Prostate gland (tissue), 2 donors: ENCODE data around the gene RELCH. TPM values are rescaled to one million over a fixed set of nuclear protein-coding genes. Genes with fewer than 3 reads are reported as not detected.
A peak's percentile ranks its signal among the peaks of the same experiment; 100 is the strongest.

Experiments used
- DNase-seq: peaks from one replicate; pipeline ENCODE4 v3.0.0-alpha.2; 2019; ENCODE audit warnings: low spot score
- H3K27ac ChIP-seq, 2 donors: fragments of 200-600 bp; sonication (generic); 2 replicates each; pipeline ENCODE4 v1.5.1; 2017 to 2019
- H3K27me3 ChIP-seq: fragments of 200-600 bp; sonication (generic); replicated peaks from 2 replicates; pipeline ENCODE4 v1.5.1; 2019; ENCODE audit not compliant: insufficient read depth
- H3K36me3 ChIP-seq, 2 donors: fragments of 200-600 bp; sonication (generic); 1 replicate in 1 of 2; 2 replicates in 1 of 2; pipeline versions ENCODE4 v1.5.1 to v1.8.1; 2017 to 2019
- H3K4me1 ChIP-seq: fragments of 200-600 bp; sonication (generic); replicated peaks from 2 replicates; pipeline ENCODE4 v1.5.1; 2019
- H3K4me3 ChIP-seq, 2 donors: fragments of 200-600 bp; sonication (generic); 2 replicates each; pipeline ENCODE4 v1.5.1; 2017 to 2019
- H3K9me3 ChIP-seq: fragments of 200-600 bp; sonication (generic); 2 replicates; pipeline ENCODE4 v1.5.1; 2017
- POLR2A ChIP-seq: fragments of 450-650 bp; IDR thresholded peaks from one replicate; pipeline ENCODE4 v1.6.1; 2016; ENCODE audit warnings: antibody characterized with exemption, mild to moderate bottlenecking
- POLR2AphosphoS5 ChIP-seq: sonication (generic); formaldehyde crosslinking; IDR thresholded peaks from one replicate; pipeline ENCODE4 v1.6.1; 2017; ENCODE audit warnings: antibody characterized with exemption
- WGBS: methylation state at CpG from one replicate; pipeline ENCODE4 v1.1.5; 2018; 5-methylcytosine and 5-hydroxymethylcytosine counted together
- intact Hi-C: fragments of 100-400 bp; cut with DNase I; formaldehyde crosslinking; loops from one replicate; pipeline ENCODE4 v1.14.2; 2022
- total RNA-seq, 2 donors: library from RNA; depleted of rRNA; stranded (reverse); fragments of >200 nt; gene quantifications; one replicate each; pipeline ENCODE4 v1.1.0, GENCODE V29; 2016
- TF ChIP-seq, protein P1 (sequence below), 4 experiments: fragments of 200-600 bp in 2 of 4; fragments of 450-650 bp in 2 of 4; sonication (generic) in 2 of 4; IDR thresholded peaks; 1 replicate in 3 of 4; 2 replicates in 1 of 4; pipeline ENCODE4 v1.5.1; 2016 to 2019; ENCODE audit warnings: antibody characterized with exemption in 4 of 4, mild to moderate bottlenecking in 2 of 4, moderate library complexity in 2 of 4

Gene RELCH
- total RNA-seq, 2 donors from 2014 or later, result 34.8 to 49.0 TPM

DNA sequence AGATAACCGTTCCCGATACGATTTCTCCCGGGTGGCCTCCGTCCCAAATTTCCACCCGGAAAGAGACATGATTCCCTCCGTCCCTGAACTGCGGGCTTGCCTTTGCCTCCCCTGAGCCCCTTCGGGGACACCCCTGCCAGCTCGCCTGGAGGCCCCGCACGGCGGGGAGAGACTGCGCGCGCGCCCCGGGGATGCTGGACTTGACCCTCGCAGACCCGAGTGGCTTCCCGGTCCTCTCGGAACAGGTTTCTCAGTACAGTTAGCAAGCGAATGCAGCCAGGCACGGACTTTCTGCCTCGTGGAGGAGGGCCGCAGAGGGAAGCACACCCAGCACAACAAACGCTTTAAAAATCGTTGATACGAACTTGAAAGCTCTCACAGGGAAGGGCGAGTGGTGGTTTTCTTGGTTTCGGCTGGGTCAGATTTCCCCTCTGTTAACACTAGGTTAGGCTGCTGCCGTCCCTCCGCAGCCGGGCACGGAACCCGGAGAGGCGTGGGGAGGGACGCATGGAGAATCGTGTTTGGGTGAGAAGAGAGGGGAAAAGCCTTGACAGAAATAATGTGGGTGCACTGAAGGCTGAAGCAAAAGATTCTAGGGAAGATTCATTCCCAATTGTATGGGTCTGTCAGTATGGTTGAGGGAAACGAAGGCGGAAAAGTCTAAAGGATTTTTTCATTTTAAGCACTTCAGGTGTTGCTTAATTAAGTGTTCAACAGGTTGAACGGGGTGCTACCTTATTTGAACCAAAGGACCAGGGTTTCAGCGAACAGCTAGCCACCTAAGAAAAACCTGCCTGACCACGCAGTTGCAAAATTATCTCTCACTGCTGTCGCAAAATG lies 139.0 kb downstream of the RELCH start:
- peak; percentile 9 for DNase-seq

DNA sequence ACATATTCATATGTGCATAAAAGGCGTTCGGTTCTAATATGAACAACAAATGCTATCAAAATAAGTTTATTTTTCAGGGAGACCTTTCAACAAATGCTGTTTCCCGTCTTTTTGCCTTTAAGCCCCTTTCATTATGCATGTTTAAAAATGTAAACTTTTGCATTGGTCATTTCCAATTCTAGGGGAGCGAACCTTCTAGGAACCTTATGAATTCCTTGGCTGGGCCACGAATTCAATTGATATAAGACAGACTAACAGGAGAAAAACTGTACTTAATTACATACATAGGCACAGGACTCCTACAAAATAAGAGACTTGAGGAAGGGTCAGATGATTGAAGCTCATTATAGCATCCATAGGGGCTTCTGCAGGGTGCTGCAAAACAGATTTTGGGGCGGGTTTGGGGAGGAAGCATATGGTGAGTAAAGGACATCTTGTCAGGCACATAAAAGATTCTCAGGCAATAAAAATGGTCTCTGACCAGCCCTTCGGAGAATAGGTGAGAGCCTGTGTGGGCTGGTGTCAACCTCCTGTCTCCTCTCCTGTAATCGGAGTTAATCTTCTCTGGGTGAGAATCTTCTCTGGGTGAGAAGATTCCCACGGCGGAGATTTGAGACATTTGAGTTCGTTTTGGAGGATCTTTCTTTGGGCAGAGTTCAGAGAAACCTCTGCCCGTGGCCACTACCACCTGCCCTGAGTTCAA lies 139.7 kb downstream of the RELCH start:
- TF ChIP-seq, protein P1, sequence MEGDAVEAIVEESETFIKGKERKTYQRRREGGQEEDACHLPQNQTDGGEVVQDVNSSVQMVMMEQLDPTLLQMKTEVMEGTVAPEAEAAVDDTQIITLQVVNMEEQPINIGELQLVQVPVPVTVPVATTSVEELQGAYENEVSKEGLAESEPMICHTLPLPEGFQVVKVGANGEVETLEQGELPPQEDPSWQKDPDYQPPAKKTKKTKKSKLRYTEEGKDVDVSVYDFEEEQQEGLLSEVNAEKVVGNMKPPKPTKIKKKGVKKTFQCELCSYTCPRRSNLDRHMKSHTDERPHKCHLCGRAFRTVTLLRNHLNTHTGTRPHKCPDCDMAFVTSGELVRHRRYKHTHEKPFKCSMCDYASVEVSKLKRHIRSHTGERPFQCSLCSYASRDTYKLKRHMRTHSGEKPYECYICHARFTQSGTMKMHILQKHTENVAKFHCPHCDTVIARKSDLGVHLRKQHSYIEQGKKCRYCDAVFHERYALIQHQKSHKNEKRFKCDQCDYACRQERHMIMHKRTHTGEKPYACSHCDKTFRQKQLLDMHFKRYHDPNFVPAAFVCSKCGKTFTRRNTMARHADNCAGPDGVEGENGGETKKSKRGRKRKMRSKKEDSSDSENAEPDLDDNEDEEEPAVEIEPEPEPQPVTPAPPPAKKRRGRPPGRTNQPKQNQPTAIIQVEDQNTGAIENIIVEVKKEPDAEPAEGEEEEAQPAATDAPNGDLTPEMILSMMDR (IDR thresholded peaks at IDR 0.05), result no peak
- TF ChIP-seq POLR2AphosphoS5 (no peak), POLR2A (no peak)
- DNase-seq, result no peak
- H3K27ac ChIP-seq, result no peak overlapping the region
- no peaks in the 10 kb centered on the region for H3K27me3 ChIP-seq
- H3K36me3 ChIP-seq, result no peaks in the 10 kb centered on the region
- intact Hi-C loops, result no loop called here
- H3K4me1 ChIP-seq, result no peaks in the 10 kb centered on the region
- no peaks in the 10 kb centered on the region for H3K9me3 ChIP-seq
- WGBS, result 51% methylated on average over 12 of the region's 12 CpGs
- no peak overlapping the region for H3K4me3 ChIP-seq

More for the DNA sequence above, 139.0 kb downstream of the RELCH start:
- peak overlapping the region; percentile 41 to 47 for H3K4me3 ChIP-seq
- H3K9me3 ChIP-seq, result no peaks in the 10 kb centered on the region
- H3K36me3 ChIP-seq, result no peaks in the 10 kb centered on the region
- no peaks in the 10 kb centered on the region for H3K27me3 ChIP-seq
- no peak overlapping the region for H3K27ac ChIP-seq
- H3K4me1 ChIP-seq, result no peaks in the 10 kb centered on the region
- TF ChIP-seq, protein P1 (IDR thresholded peaks at IDR 0.05), result no peak
- TF ChIP-seq POLR2A (no peak), POLR2AphosphoS5 (no peak)
- intact Hi-C loops, result no loop called here
- WGBS, result 4% methylated on average over 45 of the region's 45 CpGs

DNA sequence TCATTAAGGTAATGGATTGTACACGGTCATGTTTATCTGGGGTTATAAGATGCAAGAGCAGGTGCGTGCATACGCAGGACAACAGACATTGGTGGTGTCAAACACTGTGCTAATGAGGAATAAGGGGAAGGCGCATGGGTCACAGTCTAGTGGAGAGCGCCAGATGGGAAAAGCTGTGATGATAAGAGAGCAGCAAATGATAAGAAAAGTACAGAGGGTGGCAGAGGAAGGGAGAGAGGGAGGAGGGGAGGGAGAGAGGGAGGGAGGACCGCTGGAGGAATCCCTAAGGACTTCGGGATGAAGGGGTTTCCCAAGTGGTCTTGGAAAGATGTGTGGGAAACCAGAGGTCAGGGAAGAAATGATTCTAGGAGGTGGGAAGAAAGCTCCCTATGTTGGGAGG lies 140.9 kb downstream of the RELCH start:
- Histone ChIP-seq H3K4me3 (no peak overlapping the region), H3K27me3 (no peaks in the 10 kb centered on the region), H3K4me1 (no peaks in the 10 kb centered on the region), H3K27ac (no peak overlapping the region), H3K36me3 (no peaks in the 10 kb centered on the region), H3K9me3 (no peaks in the 10 kb centered on the region)
- TF ChIP-seq POLR2AphosphoS5, result no peak
- TF ChIP-seq, protein P1 (IDR thresholded peaks at IDR 0.05), result no peak
- TF ChIP-seq POLR2A, result no peak
- 86% methylated on average over 7 of the region's 7 CpGs for WGBS
- intact Hi-C loops, result no loop called here
- no peak for DNase-seq

DNA sequence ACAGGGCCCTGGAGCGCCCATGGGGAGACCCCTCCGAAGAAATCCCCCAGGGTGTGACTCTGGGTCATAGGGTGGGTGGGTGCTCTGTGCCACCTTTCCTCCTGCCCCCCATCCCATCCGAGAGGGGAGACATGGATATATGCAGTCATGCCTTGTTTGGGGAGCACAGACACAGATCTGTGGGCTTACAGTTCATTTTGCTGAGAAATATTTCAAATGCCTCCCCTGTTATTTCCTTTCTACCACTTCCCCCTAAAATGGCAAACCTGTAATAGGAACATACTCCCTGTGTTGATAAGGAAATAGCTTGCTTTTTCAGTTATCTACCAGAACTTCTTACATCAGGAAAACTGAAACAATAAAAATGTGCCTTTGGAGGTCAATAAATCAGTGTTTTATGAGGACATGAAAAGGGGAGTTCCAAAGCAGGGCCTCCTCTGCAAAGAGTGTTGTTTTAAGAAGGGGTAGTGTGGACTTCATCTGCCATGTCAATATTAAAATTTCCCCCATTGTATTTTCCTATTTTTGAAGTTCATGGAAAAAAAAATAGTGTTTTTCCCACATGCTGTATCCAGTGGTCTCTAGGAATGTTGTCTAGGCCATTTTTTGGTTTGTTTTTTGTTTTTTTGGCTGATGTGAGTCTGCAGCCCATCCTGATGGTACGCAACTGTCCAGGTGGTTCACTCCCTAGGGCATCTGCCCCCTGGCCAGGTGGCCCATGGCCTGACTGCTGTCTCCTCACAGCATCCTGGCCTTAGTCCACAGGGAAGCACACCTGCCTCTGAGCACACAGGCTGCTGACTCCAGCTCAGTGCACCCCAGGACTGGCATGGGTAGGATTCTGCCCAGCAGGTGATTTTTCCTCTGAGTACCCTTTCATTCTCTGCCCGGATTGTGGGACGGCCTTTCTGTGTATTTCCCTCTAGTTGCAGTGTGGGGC lies 141.8 kb downstream of the RELCH start:
- TF ChIP-seq, protein P1 (IDR thresholded peaks at IDR 0.05), result no peak
- TF ChIP-seq POLR2AphosphoS5, result no peak
- no peak for TF ChIP-seq POLR2A
- Histone ChIP-seq H3K36me3 (no peaks in the 10 kb centered on the region), H3K27ac (no peak overlapping the region), H3K4me1 (no peaks in the 10 kb centered on the region), H3K9me3 (no peaks in the 10 kb centered on the region), H3K4me3 (no peak overlapping the region), H3K27me3 (no peaks in the 10 kb centered on the region)
- no peak for DNase-seq
- intact Hi-C loops, result no loop called here
- 79% methylated on average over 6 of the region's 6 CpGs for WGBS
